ENCODE measurements around the gene AQP7.
"Not testable (repeated sequence)": the region's sequence is repeated elsewhere in the genome, so short reads cannot be mapped to it uniquely, and the experiment has no call there.

AQP7 gene

DNA sequence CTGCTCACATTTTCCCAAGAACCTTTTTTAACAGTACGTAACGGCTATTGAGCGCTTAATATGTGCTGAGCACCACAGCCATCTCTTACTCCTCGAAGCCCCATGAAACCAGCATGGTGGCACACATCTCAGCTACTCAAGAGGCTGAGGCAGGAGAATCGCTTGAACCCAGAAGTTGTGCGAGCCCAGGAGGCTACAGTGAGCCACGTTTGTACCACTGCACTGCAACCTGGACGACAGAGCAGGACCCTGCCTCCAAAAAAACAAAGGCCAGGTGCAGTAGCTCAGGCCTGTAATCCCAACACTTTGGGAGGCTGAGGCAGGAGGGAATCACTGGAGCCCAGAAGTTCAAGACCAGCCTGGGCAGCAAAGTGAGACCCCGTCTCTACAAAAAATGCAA is 28.2 kb downstream of the AQP7 start:
- Histone ChIP-seq H3K27me3 (ENCODE audit: insufficient read depth, poor library complexity, severe bottlenecking) (no peaks in the 10 kb centered on the region), H3K9me3 (ENCODE audit: severe bottlenecking) (no peaks in the 10 kb centered on the region), H3K27ac (ENCODE audit: poor library complexity, severe bottlenecking) (no peak overlapping the region), H3K4me3 (ENCODE audit: severe bottlenecking) (no peak overlapping the region), H3K36me3 (ENCODE audit: low read depth) (peaks cover 22% of the 10 kb centered on the region), H3K4me1 (ENCODE audit: insufficient read depth, poor library complexity, severe bottlenecking) (no peaks in the 10 kb centered on the region)
- TF ChIP-seq, protein P1, sequence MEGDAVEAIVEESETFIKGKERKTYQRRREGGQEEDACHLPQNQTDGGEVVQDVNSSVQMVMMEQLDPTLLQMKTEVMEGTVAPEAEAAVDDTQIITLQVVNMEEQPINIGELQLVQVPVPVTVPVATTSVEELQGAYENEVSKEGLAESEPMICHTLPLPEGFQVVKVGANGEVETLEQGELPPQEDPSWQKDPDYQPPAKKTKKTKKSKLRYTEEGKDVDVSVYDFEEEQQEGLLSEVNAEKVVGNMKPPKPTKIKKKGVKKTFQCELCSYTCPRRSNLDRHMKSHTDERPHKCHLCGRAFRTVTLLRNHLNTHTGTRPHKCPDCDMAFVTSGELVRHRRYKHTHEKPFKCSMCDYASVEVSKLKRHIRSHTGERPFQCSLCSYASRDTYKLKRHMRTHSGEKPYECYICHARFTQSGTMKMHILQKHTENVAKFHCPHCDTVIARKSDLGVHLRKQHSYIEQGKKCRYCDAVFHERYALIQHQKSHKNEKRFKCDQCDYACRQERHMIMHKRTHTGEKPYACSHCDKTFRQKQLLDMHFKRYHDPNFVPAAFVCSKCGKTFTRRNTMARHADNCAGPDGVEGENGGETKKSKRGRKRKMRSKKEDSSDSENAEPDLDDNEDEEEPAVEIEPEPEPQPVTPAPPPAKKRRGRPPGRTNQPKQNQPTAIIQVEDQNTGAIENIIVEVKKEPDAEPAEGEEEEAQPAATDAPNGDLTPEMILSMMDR (IDR thresholded peaks at IDR 0.05; ENCODE audit: poor library complexity, severe bottlenecking) = no peak
- DNase-seq (ENCODE audit: low spot score) (no peak), ATAC-seq (ENCODE audit: low read depth) (no peak)

DNA sequence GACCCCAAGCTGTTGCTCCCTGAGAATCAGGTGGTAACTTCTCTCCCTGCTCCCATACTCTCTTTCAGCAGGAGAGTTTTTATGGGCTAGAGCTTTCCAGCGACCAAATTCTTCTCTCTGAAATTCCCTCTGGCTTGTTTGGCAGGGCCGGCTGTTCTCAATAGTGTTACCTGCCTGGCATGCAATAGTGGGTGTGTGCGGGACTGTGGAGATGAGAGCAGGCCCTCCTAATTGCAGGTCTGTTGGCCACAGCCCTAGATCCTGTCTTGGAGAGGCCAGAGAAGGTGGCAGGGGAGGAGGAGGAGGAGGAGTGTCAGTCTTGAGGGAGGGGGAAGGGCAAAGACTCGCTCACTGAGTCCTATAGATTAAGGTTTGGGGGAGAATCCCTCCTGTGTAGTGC is 29.5 kb downstream of the AQP7 start:
- no peak for DNase-seq (ENCODE audit: low spot score)

DNA sequence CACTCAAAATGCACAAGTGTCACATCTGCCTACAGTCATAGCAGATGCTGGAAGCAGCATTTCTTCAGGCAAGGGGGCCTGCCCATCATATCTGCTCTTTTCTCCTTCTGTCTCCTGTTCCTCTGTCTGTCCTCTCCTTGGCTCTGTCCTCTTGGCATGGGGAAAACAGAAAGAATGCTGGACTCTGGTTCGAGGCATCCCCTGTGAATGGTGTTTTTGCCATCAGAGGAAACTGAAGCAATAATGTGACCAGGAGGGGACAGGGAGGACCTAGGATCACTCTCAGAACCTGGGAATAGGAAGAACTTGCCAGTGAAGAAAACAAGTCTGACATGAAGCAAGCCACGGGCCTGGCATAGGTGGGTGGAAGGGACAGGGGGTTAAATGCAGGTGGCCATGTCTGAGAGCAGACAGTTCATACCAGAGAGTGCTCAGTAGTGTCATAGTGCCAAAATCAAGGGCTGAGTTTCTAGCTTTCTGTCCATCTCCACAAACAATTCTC is 35.3 kb downstream of the AQP7 start:
- Histone ChIP-seq H3K36me3 (ENCODE audit: low read depth) (peaks cover 53% of the 10 kb centered on the region), H3K4me3 (ENCODE audit: severe bottlenecking) (no peak overlapping the region)
- no peak for ATAC-seq (ENCODE audit: low read depth)

More for the DNA sequence above, 29.5 kb downstream of the AQP7 start:
- Histone ChIP-seq H3K9me3 (ENCODE audit: severe bottlenecking) (no peaks in the 10 kb centered on the region), H3K27me3 (ENCODE audit: insufficient read depth, poor library complexity, severe bottlenecking) (no peaks in the 10 kb centered on the region), H3K4me1 (ENCODE audit: insufficient read depth, poor library complexity, severe bottlenecking) (no peaks in the 10 kb centered on the region), H3K4me3 (ENCODE audit: severe bottlenecking) (no peak overlapping the region), H3K27ac (ENCODE audit: poor library complexity, severe bottlenecking) (no peak overlapping the region), H3K36me3 (ENCODE audit: low read depth) (peaks cover 26% of the 10 kb centered on the region)
- TF ChIP-seq, protein P1 (IDR thresholded peaks at IDR 0.05; ENCODE audit: poor library complexity, severe bottlenecking) = no peak
- ATAC-seq (ENCODE audit: low read depth) = no peak

DNA sequence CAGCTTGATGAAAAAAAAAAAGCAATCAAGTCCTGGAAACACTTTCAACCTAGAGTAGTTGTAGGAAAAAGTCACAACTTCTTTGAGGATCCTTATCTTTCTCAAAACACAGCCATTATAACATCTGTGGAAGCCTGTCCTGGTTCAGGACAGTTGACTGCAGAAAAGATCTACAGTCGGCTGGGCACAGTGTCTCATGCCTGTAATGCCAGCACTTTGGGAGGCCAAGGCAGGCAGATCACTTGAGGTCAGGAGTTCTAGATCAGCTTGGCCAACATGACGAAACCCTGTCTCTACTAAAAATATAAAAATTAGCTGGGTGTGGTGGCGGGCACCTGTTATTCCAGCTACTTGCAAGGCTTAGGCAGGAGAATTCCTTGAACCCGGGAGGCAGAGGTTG is 37.6 kb downstream of the AQP7 start:
- H3K9me3 ChIP-seq (ENCODE audit: severe bottlenecking); H3K4me3 ChIP-seq (ENCODE audit: severe bottlenecking); DNase-seq (ENCODE audit: low spot score); ATAC-seq (ENCODE audit: low read depth); H3K27me3 ChIP-seq (ENCODE audit: insufficient read depth, poor library complexity, severe bottlenecking); H3K27ac ChIP-seq (ENCODE audit: poor library complexity, severe bottlenecking); H3K4me1 ChIP-seq (ENCODE audit: insufficient read depth, poor library complexity, severe bottlenecking): not testable (repeated sequence)
- H3K36me3 ChIP-seq (ENCODE audit: low read depth) = peaks cover 46% of the 10 kb centered on the region

More for the DNA sequence above, 35.3 kb downstream of the AQP7 start:
- TF ChIP-seq, protein P1 (IDR thresholded peaks at IDR 0.05; ENCODE audit: poor library complexity, severe bottlenecking) = no peak
- Histone ChIP-seq H3K27me3 (ENCODE audit: insufficient read depth, poor library complexity, severe bottlenecking) (no peaks in the 10 kb centered on the region), H3K27ac (ENCODE audit: poor library complexity, severe bottlenecking) (no peak overlapping the region), H3K9me3 (ENCODE audit: severe bottlenecking) (no peaks in the 10 kb centered on the region), H3K4me1 (ENCODE audit: insufficient read depth, poor library complexity, severe bottlenecking) (no peaks in the 10 kb centered on the region)
- DNase-seq (ENCODE audit: low spot score) = no peak

DNA sequence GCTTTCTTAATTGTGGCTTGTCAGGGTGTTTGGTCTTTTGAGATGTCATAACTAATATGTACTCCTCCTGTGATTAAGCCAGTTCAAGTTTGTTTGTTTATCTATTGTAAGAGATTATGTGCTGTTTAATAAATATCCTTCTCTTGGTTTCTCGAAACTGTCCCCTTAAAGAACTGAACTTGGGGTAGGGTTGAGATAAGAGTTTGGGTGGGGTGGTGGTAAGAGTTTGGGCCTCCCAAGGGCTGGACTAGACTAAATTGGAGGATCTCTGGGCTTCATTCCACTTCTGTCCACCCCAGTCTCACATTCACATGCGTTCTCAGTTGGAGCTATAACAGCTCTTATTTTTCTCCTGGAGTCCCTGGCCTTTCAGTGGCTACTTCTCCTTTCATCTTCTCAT is 38.2 kb downstream of the AQP7 start:
- TF ChIP-seq, protein P1 (IDR thresholded peaks at IDR 0.05; ENCODE audit: poor library complexity, severe bottlenecking) = no peak
- H3K9me3 ChIP-seq (ENCODE audit: severe bottlenecking) = no peaks in the 10 kb centered on the region
- no peak for DNase-seq (ENCODE audit: low spot score)

DNA sequence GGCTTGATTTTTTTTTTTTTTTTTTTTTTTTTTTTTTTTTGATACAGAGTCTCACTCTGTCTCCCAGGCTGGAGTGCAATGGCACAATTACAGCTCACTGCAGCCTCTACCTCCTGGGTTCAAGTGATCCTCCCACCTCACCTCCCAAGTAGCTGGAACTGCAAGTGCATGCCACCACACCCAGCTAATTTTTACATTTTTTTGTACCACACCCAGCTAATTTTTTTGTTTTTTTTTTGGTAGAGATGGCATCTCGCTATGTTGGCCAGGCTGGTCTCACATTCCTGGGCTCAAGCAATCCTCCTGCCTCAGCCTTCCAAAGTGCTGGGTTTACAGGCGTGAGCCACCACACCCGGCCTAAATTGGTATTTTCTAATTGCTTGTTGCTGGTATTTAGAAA is 43.7 kb downstream of the AQP7 start:
- not testable (repeated sequence) for H3K9me3 ChIP-seq (ENCODE audit: severe bottlenecking); H3K27me3 ChIP-seq (ENCODE audit: insufficient read depth, poor library complexity, severe bottlenecking); H3K27ac ChIP-seq (ENCODE audit: poor library complexity, severe bottlenecking); H3K4me1 ChIP-seq (ENCODE audit: insufficient read depth, poor library complexity, severe bottlenecking); ATAC-seq (ENCODE audit: low read depth); H3K4me3 ChIP-seq (ENCODE audit: severe bottlenecking); DNase-seq (ENCODE audit: low spot score)
- H3K36me3 ChIP-seq (ENCODE audit: low read depth) = peaks cover 39% of the 10 kb centered on the region

More for the DNA sequence above, 38.2 kb downstream of the AQP7 start:
- Histone ChIP-seq H3K27ac (ENCODE audit: poor library complexity, severe bottlenecking) (no peak overlapping the region), H3K4me1 (ENCODE audit: insufficient read depth, poor library complexity, severe bottlenecking) (no peaks in the 10 kb centered on the region), H3K4me3 (ENCODE audit: severe bottlenecking) (no peak overlapping the region), H3K27me3 (ENCODE audit: insufficient read depth, poor library complexity, severe bottlenecking) (no peaks in the 10 kb centered on the region), H3K36me3 (ENCODE audit: low read depth) (peaks cover 42% of the 10 kb centered on the region)
- ATAC-seq (ENCODE audit: low read depth) = no peak
